A549 (cell line): ENCODE results near the gene TARDBP.

Experiments
- BCL3 ChIP-seq: fragments of >200 bp; sonication (Bioruptor Twin); formaldehyde crosslinking; IDR thresholded peaks from 3 replicates; pipeline ENCODE4 v1.6.1; 2016
- BHLHE40 ChIP-seq: IDR thresholded peaks from 2 replicates; pipeline ENCODE4 v1.6.1; 2012; ENCODE audit warnings: low read depth, low read length, inconsistent platforms
- CTCF ChIP-seq: fragments of >200 bp; sonication (Bioruptor Twin); formaldehyde crosslinking; IDR thresholded peaks from 3 replicates; pipeline ENCODE4 v1.5.1; 2016
- EP300 ChIP-seq, 2 experiments: fragments of >200 bp; sonication (Bioruptor Twin); formaldehyde crosslinking; IDR thresholded peaks; 2 replicates in 1 of 2; 3 replicates in 1 of 2; pipeline ENCODE4 v1.6.1; 2016 to 2017
- JUN ChIP-seq, 2 experiments: fragments of >200 bp; sonication (Bioruptor Twin); formaldehyde crosslinking; IDR thresholded peaks; 2 replicates in 1 of 2; 3 replicates in 1 of 2; pipeline ENCODE4 v1.6.1; 2016 to 2017
- JUNB ChIP-seq: fragments of >200 bp; sonication (Bioruptor Twin); formaldehyde crosslinking; IDR thresholded peaks from 2 replicates; pipeline ENCODE4 v1.6.1; 2016
- KDM1A ChIP-seq: fragments of 200-600 bp; sonication (generic); IDR thresholded peaks from 2 replicates; pipeline ENCODE4 v1.6.1; 2016; ENCODE audit warnings: low read depth, mild to moderate bottlenecking
- MYC ChIP-seq: IDR thresholded peaks from 2 replicates; pipeline ENCODE4 v1.6.1; 2012; ENCODE audit warnings: mild to moderate bottlenecking, inconsistent platforms, low read length, improper control_type of control experiment, borderline replicate concordance
- POLR2A ChIP-seq: IDR thresholded peaks from 2 replicates; pipeline ENCODE4 v1.6.1; 2012; ENCODE audit warnings: mild to moderate bottlenecking, low read length
- POLR2AphosphoS2 ChIP-seq: conservative IDR thresholded peaks from 2 replicates; pipeline ENCODE4 v1.6.1; 2012; ENCODE audit warnings: low read length, improper control_type of control experiment, inconsistent platforms
- RNF2 ChIP-seq: fragments of 200-600 bp; sonication (generic); IDR thresholded peaks from 2 replicates; pipeline ENCODE4 v1.6.1; 2016; ENCODE audit warnings: low read depth, mild to moderate bottlenecking, antibody characterized with exemption, moderate library complexity, borderline replicate concordance
- TF ChIP-seq, protein P1 (sequence below): fragments of 450-650 bp; IDR thresholded peaks from 2 replicates; pipeline ENCODE4 v1.6.1; 2014; ENCODE audit warnings: antibody characterized with exemption
- TF ChIP-seq, protein P2 (sequence below): IDR thresholded peaks from 2 replicates; pipeline ENCODE4 v1.6.1; 2012
- TF ChIP-seq, protein P3 (sequence below): fragments of 250-450 bp; sonication (Bioruptor Pico); IDR thresholded peaks from 2 replicates; pipeline ENCODE4 v1.5.0; 2021; ENCODE audit warnings: mild to moderate bottlenecking, moderate library complexity, borderline replicate concordance

DNA sequence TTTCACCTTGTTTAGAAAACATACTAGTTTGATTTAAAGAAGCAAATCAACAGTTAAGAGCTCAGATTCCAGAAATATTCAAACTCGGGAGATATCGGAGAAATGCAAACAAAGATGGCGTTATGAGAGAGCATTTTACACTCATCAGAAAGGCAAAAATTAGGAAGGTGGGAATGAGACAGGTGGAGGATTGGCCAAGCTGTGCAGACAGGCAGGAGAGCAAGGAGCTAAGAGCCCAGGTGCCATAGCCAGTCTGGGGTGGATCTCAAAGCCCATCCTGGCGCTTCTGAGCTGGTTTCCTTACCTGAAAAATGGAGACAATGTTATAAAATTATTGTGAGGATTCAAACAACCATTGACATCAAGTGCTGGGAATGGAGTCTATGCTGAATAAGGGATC is 19.6 kb upstream of the TARDBP start:
- TF ChIP-seq POLR2A (no peak), CTCF (no peak), MYC (no peak), JUNB (no peak), BHLHE40 (no peak), EP300 (IDR thresholded peaks at IDR 0.05) (no peak), RNF2 (no peak), KDM1A (no peak), POLR2AphosphoS2 (no peak), JUN (IDR thresholded peaks at IDR 0.05) (no peak), BCL3 (no peak)
- TF ChIP-seq, protein P1, sequence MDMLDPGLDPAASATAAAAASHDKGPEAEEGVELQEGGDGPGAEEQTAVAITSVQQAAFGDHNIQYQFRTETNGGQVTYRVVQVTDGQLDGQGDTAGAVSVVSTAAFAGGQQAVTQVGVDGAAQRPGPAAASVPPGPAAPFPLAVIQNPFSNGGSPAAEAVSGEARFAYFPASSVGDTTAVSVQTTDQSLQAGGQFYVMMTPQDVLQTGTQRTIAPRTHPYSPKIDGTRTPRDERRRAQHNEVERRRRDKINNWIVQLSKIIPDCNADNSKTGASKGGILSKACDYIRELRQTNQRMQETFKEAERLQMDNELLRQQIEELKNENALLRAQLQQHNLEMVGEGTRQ: no peak
- TF ChIP-seq, protein P2, sequence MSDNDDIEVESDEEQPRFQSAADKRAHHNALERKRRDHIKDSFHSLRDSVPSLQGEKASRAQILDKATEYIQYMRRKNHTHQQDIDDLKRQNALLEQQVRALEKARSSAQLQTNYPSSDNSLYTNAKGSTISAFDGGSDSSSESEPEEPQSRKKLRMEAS: no peak
- TF ChIP-seq, protein P3, sequence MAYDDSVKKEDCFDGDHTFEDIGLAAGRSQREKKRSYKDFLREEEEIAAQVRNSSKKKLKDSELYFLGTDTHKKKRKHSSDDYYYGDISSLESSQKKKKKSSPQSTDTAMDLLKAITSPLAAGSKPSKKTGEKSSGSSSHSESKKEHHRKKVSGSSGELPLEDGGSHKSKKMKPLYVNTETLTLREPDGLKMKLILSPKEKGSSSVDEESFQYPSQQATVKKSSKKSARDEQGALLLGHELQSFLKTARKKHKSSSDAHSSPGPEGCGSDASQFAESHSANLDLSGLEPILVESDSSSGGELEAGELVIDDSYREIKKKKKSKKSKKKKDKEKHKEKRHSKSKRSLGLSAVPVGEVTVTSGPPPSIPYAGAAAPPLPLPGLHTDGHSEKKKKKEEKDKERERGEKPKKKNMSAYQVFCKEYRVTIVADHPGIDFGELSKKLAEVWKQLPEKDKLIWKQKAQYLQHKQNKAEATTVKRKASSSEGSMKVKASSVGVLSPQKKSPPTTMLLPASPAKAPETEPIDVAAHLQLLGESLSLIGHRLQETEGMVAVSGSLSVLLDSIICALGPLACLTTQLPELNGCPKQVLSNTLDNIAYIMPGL (CRISPR knock-in tag): no peak
